Measurements from ENCODE around the gene TANGO2. TPM values are rescaled to one million over a fixed set of nuclear protein-coding genes. Genes with fewer than 3 reads are reported as not detected.

Gene TANGO2
- total RNA-seq, 1 donor from 2014 or later = 24.9 TPM

GRCh38 chr22:19981171-19981960 is 39.5 kb upstream of the TANGO2 start:
- TF ChIP-seq, protein P1, sequence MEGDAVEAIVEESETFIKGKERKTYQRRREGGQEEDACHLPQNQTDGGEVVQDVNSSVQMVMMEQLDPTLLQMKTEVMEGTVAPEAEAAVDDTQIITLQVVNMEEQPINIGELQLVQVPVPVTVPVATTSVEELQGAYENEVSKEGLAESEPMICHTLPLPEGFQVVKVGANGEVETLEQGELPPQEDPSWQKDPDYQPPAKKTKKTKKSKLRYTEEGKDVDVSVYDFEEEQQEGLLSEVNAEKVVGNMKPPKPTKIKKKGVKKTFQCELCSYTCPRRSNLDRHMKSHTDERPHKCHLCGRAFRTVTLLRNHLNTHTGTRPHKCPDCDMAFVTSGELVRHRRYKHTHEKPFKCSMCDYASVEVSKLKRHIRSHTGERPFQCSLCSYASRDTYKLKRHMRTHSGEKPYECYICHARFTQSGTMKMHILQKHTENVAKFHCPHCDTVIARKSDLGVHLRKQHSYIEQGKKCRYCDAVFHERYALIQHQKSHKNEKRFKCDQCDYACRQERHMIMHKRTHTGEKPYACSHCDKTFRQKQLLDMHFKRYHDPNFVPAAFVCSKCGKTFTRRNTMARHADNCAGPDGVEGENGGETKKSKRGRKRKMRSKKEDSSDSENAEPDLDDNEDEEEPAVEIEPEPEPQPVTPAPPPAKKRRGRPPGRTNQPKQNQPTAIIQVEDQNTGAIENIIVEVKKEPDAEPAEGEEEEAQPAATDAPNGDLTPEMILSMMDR (IDR thresholded peaks at IDR 0.05) = no peak
- H3K9me3 Mint-ChIP-seq (ENCODE audit: unreplicated experiment) = no peaks in the 10 kb centered on the region
- H3K27ac Mint-ChIP-seq (ENCODE audit: unreplicated experiment) = no peak overlapping the region
- no peak for DNase-seq (ENCODE audit: extremely low spot score, unreplicated experiment)
- H3K4me1 Mint-ChIP-seq (ENCODE audit: unreplicated experiment) = peaks cover 13% of the 10 kb centered on the region
- no peaks in the 10 kb centered on the region for H3K27me3 Mint-ChIP-seq (ENCODE audit: unreplicated experiment)
- H3K4me3 Mint-ChIP-seq (ENCODE audit: unreplicated experiment) = no peak overlapping the region
- H3K36me3 Mint-ChIP-seq (ENCODE audit: unreplicated experiment) = peaks cover 8% of the 10 kb centered on the region

GRCh38 chr22:19981961-19982920 is 38.7 kb upstream of the TANGO2 start:
- TF ChIP-seq, protein P1 (IDR thresholded peaks at IDR 0.05) = no peak
- Mint-ChIP-seq H3K27ac (ENCODE audit: unreplicated experiment) (no peak overlapping the region), H3K4me1 (ENCODE audit: unreplicated experiment) (peaks cover 13% of the 10 kb centered on the region), H3K27me3 (ENCODE audit: unreplicated experiment) (no peaks in the 10 kb centered on the region), H3K4me3 (ENCODE audit: unreplicated experiment) (no peak overlapping the region), H3K36me3 (ENCODE audit: unreplicated experiment) (peaks cover 8% of the 10 kb centered on the region), H3K9me3 (ENCODE audit: unreplicated experiment) (no peaks in the 10 kb centered on the region)
- no peak for DNase-seq (ENCODE audit: extremely low spot score, unreplicated experiment)

- Mint-ChIP-seq H3K36me3 (ENCODE audit: unreplicated experiment) (peaks cover 8% of the 10 kb centered on the region), H3K27me3 (ENCODE audit: unreplicated experiment) (no peaks in the 10 kb centered on the region), H3K4me1 (ENCODE audit: unreplicated experiment) (peaks cover 13% of the 10 kb centered on the region), H3K9me3 (ENCODE audit: unreplicated experiment) (no peaks in the 10 kb centered on the region), H3K4me3 (ENCODE audit: unreplicated experiment) (no peak overlapping the region), H3K27ac (ENCODE audit: unreplicated experiment) (no peak overlapping the region)
- TF ChIP-seq, protein P1 (IDR thresholded peaks at IDR 0.05) = no peak
- DNase-seq (ENCODE audit: extremely low spot score, unreplicated experiment) = no peak
Measured at GRCh38 chr22:19982991-19983578, 37.8 kb upstream of the TANGO2 start.

GRCh38 chr22:19983741-19984140 is 37.2 kb upstream of the TANGO2 start:
- DNase-seq (ENCODE audit: extremely low spot score, unreplicated experiment) = no peak
- Mint-ChIP-seq H3K9me3 (ENCODE audit: unreplicated experiment) (no peaks in the 10 kb centered on the region), H3K27ac (ENCODE audit: unreplicated experiment) (no peak overlapping the region), H3K36me3 (ENCODE audit: unreplicated experiment) (peaks cover 8% of the 10 kb centered on the region), H3K27me3 (ENCODE audit: unreplicated experiment) (no peaks in the 10 kb centered on the region), H3K4me3 (ENCODE audit: unreplicated experiment) (no peak overlapping the region), H3K4me1 (ENCODE audit: unreplicated experiment) (peaks cover 13% of the 10 kb centered on the region)
- TF ChIP-seq, protein P1 (IDR thresholded peaks at IDR 0.05) = no peak
